Activated naive CD8-positive, alpha-beta T cell treated with anti-CD3 and anti-CD28 coated beads, Interleukin-2, amount 50 U/mL, for 16 hours (primary cell): ENCODE data around the gene MAPK12.

ENCODE experiments used
- DNase-seq: peaks from one replicate; pipeline ENCODE4 v3.0.0-alpha.2; 2020; ENCODE audit warnings: low read depth, low spot score

MAPK12 gene

DNA sequence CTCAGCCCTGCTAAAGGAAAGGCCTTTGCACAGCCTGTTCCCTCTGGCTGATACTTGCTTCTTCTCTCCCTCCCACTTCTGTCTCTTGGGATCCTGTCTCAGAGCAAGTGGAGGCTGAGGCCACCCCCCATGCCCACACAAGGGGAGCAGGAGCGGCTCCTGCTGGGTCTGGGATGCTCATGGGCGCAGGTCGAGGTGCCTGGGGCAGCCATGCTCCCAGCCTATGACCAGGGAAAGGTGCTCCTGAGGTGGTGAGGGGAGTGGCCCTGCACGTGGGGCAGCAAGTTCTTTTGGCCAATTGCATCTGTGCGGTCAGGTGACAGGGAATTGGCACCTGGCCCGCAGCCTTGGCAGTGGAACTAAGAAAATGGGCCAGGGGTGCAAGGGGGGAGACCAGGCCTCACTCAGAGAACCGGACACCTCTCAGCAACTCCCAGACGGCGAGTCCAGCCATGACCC is 7.2 kb upstream of the MAPK12 start:
- DNase-seq: no peak

DNA sequence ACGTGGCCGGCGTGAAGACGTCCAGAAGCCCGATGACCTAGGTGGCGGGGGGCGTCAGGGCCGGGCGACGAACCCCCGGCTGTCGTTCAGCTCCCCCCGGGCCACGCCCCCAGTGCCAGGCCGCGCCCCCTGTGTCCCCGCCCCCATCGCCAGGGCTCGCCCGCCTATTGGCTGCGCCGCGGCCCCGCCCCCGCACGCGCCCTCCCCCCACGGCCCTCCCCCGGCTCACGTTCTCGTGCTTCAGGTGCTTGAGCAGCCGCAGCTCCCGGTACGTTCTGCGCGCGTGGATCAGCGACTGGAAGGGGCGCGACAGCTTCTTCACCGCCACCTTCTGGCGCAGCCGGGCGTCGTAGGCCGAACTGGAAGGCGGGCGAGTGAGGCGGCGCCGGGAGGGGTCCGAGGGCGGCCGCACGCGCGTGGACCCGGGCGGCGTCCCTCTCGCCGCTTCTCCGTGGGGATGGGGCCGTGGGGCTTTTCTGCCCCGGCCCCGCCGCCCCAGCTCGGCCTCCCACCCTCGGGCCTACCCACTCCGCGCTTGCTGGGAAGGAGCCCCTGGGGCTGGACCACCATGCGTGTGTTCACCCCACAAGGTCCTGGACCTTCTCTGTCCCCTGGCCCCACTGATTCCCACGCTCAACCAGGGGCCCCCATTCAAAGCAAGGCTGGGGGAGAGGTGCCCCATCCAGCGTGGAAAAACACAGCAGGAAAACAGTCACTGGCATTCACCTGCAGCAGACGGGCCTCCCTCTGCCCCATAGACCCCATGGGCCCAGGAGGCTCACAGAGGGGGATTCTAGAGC is 6.3 kb upstream of the MAPK12 start:
- no peak for DNase-seq

DNA sequence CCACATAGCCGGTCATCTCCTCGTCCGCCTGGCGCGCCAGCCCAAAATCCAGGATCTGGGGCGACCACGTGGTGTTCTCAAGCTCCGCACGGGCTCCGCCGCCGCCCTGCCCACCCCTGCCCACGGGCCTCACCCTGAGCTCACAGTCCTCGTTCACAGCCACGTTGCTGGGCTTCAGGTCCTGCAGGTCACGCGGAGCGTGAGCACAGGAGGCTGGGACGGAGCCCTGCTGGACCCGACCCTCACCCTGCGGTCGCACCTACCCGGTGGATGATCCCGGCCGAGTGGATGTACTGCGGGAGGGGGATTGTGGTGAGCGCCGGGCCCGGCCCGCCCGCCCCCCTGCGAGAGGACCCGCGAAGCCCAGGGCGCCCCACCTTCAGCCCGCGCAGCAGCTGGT is 5.5 kb upstream of the MAPK12 start:
- DNase-seq: no peak

DNA sequence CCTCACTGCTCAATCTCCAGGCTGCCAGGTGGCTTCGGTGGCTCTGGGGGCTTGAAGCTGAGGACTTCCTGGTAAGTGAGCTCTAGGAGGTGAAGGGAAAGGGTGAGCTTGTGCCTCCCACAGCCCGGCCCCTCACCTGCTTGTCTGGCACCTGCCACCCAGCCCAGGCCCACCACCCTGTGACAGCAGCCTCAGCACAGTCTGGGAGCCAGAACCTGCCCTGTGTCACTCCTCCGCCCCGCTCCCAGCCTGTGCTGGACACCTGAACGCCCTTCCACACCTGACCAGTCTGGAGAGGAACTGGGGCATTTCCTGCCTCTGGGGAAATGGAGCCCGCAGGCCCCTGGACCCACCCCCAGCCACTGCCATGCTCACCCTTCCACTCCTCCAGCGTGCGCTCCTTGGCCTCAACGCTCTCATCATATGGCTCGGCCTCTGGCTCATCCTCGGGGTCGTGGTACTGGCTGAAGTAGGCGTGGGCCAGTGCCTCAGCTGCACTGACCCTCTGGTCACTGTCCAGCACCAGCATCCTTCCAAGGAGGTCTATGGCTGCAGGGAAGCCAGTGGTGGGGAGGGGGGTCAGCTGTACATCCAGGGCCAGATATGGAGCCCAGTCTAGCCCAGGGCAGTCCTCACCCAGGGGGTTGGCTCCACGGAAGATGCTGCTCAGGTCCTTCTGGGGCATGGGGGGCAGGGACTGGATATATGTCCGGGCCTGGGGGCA is 3.6 kb upstream of the MAPK12 start:
- no peak for DNase-seq

DNA sequence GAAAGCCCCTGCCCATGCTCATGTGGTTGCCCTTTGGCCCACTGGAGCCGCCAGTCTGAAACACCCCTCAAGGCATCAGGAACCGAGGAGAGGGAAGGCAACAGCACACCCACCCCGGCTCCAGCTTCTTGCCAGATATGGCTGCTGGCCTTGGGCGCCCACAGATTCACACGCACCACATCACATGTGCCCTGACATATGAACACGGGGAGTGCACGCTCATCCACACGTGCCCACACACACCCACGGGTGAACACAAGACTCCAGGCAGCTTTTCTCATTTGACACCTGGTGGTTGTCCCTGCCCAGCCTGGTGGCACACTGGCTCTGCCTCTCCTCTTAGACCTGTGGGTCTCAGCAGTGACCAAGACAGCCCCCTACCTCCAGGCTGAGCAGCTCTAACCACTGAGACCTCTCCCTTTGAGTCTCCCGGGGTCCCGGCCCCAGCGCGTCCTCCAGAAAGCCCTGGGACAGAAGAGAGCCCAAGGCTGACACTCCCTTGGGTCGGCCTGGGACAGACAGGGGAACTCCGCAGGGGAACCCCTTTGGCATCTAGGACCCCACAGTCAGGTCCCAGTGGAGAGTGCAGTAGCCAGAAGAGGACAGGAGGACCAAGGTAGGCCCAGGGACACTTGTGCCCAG is 2.7 kb upstream of the MAPK12 start:
- DNase-seq: no peak

DNA sequence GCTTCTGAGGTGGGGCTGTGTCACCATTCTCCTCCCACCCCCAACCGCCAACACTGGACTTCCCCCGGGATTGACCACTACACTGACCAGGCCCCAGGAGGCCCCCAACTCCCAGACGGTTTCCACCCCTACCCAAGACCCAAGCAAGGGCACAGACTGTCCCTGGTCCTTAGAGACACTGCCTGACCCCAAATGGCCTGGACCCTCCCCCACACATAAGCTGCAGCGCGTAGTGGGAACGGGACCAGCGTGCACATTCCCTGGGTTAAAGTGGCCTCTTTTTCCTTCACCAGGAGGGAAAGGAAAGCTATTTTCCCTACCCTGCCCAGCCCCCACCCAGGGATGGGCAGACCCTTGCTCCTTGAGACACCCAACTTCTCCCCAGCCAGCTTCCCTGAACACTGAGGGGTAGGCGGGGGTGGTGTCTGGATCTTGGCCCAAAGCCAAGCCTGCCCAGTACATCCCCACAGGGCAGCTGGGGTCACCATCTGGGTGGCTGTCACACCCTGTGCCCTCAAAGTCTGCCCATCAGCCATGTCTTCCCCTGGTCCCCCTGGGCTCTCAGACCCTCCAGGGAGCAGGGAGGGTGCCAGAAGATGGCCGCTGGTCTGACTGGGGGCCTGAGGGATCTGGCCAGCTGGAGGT is 1.6 kb upstream of the MAPK12 start:
- DNase-seq: no peak

DNA sequence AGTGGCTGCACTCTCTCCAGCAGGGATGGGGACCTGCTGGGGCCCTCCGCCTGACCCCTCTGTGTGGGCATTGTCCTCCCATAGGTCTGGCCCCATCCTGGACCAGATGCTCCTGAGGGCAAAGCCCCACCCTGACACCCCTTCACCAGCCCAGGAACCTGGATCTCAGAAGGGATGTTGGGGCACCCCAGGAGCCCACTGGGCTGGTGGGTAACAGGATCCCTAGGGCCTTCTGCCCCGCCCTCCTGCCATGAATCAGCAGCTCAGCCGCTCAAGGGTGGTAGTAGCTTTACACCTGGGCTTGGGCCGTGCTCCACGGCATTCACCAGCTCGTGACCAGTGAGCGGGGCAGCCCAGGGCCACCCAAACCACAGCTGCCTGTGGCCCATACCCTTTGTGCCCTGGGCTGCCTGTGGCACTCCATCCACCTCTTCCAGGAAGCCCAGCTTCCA is 1.0 kb upstream of the MAPK12 start:
- no peak for DNase-seq

DNA sequence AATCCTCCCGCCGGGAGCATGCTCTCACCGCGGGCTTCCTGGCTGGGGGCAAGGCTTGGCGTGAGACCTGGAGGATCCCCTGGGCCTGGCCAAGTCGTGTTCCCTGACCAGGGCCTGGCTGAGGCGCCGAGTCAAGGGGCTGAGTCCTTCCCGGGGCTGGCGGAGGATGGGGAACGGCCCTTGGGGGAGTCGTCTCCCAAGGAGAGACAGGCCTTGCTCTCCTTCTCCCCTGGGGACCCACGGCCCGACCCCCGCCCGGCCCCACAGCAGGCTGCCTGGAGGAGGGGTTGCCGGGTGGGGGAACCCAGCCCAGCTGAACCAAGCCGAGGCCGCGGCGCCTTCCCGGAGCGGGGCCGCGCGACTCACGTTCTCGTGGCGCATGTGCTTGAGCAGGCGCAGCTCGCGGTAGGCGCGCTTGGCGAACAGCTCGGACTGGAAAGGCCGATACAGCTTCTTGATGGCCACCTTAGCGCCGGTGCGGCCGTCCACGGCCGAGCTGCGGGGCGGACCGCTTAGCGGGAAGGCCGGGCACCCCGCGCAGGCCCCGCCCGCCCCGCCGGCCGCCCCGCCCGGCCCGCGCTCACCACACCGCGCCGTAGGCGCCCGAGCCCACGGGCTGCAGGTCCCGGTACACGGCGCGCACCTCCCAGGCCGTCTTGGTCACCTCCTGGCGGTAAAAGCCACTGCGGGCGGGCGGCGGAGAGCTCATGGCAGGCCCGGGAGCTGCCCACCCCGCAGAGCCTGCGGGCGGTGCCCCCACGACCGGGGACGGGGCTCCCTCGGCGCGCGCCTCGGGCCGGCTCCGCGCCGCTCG is 475 bp downstream of the MAPK12 start:
- no peak for DNase-seq

DNA sequence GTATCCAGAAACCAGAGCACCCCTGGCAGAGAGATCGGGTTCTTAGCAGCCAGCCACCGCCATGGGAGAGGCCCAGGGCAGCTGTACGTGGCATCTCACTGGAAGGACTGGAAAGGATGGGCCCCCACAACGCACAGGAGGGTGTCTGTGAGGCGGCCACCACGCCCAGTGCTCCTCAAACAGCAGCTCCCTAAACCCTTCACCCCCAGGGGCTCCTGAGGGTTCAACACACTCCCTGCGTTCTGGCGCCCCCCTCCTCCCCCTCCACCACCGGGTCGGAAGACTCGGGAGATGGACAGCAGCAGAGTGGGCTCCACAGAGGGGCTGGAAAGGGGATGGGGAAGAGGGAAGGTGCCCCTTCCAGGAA is 1.1 kb downstream of the MAPK12 start:
- DNase-seq: no peak

DNA sequence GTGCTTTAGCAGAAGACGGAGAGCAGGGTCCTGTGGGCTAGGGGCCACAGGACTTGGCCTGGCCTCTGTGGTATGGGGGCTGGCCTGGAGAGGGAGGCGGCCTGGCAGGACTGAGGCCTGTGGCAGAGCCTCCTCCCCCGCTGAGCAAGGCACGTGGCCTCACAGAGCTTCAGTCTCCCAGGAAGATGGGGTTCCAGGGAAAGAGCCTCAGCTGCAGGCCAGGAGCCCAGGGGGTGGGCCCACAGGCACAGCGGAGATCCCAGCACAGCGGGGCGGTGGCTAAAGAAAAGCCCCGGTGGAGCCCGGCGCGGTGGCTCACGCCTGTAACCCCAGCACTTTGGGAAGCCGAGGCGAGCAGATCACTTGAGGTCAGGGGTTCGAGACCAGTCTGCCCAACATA is 2.2 kb downstream of the MAPK12 start:
- no peak for DNase-seq

DNA sequence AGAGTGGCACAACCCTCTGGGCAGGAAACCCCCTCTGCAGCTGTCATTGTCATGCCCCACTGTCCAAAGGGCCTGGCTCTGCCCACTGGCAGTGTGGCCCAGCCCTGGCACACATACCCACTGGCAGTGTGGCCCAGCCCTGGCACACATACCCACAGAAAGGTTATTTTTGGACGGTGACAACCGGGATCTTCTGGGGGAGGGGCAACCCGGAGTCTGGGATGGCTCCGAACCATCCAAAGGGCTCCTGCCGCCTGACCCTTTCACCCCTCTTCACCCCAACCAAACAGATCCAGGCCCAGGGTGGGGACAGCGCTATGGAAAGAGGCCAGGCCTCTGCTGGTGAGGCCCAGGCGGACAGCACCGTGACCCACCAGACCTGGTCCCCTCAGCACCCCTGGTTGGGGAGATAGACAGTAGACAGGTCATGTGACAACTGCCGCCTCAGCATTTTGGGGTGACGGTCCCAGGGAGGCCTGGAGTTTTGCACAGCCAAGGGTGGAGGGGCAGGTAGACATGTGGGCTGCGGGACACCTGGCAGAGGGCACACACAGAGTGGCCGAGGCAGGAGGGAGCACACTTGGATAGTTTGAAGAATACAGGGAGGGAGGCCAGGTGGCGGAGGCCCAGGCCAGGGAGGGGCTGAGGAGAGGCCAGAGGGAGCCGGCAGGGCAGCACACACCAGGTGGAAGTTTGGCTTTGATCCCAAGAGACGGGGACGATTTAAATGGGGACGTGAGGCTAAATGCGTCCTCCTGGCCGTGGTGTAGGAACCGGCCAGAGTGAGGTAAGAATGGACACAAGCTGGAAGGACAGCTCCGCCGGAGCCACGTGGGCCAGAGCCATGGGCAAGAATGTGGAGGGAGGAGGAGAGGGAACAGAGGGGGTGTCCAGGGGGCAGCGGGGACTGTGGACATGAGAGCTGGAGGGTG is 2.9 kb downstream of the MAPK12 start:
- DNase-seq: no peak

DNA sequence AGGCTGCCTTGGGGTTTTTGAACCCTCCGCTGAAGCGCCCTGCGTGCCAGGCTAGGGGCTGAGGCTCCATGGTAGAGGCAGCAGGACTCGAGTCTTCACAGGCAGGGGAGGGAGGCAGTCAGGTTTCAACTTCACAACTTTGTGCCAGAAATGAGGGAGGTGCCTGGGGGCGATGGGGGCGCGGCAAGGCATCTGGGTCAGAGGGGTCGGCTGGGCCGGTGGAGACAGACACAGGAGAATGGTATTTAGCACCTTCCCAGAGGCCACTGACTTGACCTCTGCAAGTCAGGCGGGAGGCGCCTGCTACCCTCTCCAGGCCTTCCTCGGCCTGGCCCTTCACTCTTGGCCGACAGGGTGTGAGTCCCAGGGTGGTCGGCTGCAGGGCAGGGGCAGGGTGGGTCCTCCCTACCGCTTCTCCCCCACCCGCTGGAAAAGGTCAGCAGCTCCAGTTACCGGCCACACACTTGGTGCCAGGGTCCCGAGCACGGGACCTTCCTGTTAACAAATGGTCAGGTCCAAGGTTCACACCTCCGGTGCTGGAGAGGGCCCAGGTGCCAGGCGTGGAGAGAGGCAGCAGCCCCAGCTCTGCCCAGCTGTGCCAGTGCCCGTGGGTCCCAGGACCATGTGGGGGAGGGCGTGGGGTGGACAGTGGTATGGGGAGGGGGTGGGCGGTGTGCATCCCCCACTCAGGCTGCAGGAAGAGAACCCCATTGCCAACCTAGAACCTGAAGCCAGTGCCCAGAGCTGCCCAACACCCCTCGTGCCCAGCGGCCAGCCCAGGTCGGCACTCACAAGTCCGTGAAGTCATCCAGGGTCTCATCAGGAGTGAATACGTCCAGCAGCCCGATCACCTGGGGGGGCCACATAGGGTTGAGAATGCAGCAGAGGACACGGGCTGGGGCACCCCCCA is 3.8 kb downstream of the MAPK12 start:
- DNase-seq: no peak

DNA sequence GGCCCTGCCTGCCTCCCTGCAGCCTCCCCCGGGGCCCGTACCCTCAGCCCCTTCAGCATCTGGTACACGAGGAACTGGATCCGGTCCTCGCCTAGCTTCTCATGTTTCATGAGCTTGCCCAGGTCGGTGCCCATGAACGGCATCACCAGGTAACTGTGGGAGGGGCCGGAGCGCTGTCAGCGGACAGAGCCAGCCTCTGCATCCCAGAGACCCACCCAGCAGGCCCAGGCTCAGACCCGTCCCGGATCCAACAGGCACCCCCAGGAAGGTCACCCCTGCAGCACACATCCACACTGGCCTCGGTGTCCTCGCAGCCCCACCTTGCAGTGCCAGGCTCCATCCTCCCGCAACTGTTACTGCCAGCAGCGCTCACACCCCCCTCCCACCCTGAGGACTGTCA is 4.4 kb downstream of the MAPK12 start:
- DNase-seq: no peak

DNA sequence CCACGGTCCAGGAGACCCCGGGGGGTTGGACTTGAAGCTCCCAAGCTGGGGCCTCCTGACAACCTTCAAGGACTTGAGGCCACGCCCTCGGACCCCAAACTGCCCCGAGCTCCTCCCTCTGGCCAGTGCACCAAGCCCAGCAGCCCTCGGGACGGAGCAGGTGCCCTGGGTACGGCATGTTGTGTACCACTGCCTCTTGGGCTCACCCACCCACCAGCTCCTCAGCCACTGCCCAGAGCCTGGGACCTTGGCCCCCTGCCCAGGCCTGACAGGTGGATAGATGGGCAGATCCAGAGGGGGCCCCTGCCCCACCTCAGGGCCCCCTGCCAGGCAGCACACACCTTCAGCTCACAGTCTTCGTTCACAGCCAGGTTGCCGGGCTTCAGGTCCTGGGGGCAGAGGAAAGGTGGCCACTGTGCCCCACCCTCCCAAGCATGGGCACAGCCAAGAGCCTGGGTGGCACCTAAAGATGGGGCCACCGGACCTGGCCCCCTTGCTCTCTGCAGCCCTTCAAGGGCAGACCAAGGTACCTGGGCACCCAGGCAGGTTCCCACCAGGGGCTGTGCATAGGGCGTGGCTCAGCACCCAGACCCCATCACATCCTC is 5.1 kb downstream of the MAPK12 start:
- no peak for DNase-seq

DNA sequence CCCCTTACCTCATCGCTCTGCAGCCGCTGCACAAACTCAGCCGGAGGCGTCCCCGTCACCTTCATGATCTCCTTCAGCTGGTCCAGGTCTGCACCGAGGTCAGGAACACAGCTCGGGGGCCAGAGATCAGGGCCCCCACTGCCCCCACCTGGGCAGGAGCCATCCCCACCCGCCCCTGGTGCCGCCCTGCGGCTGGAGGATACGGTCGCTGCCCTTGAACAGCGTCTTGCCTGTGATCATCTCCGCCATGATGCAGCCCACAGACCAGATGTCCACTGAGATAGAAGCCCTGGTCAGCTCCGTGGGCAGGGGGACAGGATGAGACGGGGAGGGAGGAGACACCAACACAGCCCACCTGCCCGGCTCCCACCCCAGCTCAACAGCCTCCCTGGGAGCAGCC is 5.9 kb downstream of the MAPK12 start:
- DNase-seq: no peak

DNA sequence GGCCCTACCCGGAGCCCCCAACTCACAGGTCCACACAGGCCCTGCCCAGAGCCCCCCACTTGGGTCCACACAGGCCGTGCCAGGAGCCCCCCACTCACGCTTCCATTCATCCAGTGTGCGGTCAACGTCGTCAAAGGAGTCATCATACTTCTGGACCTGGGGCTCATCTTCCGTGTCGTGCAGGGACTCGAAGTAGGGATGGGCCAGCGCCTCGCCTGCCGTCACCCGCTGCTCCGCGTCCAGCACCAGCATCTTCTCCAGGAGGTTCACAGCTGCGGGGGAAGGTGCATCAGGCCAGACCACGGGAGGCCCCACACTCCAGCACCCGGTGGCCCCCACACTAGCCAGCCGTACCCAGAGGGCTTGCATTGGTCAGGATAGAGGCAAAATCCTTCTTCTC is 6.4 kb downstream of the MAPK12 start:
- DNase-seq: no peak

DNA sequence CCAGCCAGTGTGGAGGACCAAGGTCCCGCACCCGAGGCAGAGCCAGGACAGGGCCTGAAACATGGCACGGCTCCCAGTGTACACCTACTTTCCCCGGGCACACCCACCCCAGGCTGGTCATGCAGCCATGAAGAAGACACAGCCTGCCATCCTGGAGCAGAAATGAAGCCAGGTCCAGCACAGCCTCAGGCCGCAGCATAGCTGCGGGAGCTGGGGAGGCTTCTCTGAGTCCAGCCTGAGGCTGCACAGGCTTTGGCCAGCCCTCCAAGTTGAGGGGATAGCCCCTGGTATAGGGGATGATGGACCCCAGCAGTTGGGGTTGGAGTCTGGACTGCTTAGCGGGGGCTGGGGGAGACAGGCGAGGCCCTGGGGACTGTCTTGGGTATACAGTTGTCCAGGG is 7.5 kb downstream of the MAPK12 start:
- DNase-seq: no peak

DNA sequence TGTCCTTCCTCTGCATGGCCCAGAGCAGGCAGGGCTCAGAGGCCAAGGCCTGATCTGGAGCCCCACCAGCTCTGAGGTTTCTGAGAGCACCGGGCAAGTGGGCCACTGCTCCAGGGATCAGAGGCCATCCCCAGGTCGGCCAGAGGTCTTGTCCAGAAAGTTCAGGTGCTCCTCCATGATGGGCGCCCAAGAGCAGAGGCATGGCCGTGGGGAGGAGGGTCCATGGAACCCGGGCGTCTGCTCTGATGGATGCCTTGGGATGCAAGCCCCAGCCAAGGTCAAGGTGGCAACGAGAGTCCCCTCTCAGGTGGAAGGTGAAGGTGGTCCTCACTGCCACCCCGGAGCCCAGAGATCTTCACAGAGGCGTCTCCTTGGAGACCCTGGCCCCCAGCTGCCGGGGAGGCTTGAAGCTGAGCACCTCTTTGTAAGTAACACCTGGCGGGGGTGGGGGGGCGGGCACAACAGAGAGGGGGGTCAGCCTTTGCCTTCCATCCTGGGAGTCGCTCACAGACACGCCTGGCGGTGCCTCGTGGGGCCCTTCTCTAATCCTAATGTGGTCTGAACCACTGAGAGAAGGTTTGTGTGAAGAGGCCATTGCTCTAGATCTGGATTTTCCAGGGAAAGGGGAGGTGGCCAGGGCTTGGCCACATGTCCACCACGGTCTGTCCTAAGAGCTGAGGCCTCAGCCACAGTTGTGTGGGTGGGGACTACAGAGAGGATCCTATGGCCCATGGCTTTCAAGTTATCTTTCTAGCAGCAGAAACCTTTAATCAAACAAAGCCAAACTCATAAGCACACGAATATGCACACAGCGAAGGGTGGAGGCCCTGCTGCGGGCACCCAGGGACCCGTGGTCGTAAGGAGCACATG is 8.2 kb downstream of the MAPK12 start:
- no peak for DNase-seq
